BLaER1 (cell line): Measurements from ENCODE around the gene RBFA.
A peak's percentile ranks its signal among the peaks of the same experiment; 100 is the strongest.

ENCODE experiments used
- H3K27ac ChIP-seq: shearing (Covaris generic); formaldehyde crosslinking; 2 replicates; pipeline ENCODE4 v1.8.1; 2022
- H3K27me3 ChIP-seq: shearing (Covaris generic); formaldehyde crosslinking; 2 replicates; pipeline ENCODE4 v1.8.1; 2022
- H3K36me3 ChIP-seq: shearing (Covaris generic); formaldehyde crosslinking; 2 replicates; pipeline ENCODE4 v1.8.1; 2022
- H3K4me1 ChIP-seq: shearing (Covaris generic); formaldehyde crosslinking; 2 replicates; pipeline ENCODE4 v1.8.1; 2022
- H3K4me2 ChIP-seq: shearing (Covaris generic); formaldehyde crosslinking; 2 replicates; pipeline ENCODE4 v1.8.1; 2022
- H3K4me3 ChIP-seq: shearing (Covaris generic); formaldehyde crosslinking; 2 replicates; pipeline ENCODE4 v1.8.1; 2022
- H3K9ac ChIP-seq: shearing (Covaris generic); formaldehyde crosslinking; 2 replicates; pipeline ENCODE4 v1.8.1; 2022
- H3K9me3 ChIP-seq: shearing (Covaris generic); formaldehyde crosslinking; 2 replicates; pipeline ENCODE4 v1.8.1; 2022
- H4K20me1 ChIP-seq: shearing (Covaris generic); formaldehyde crosslinking; 2 replicates; pipeline ENCODE4 v1.8.1; 2022
- Cebpa-rat ChIP-seq: shearing (Covaris generic); IDR thresholded peaks from 2 replicates; pipeline ENCODE4 v1.8.1; 2022

Gene RBFA

GRCh38 chr18:80029690-80030089, 4.5 kb upstream of the RBFA start:
- no peak overlapping the region for H3K4me3 ChIP-seq
- TF ChIP-seq Cebpa-rat = no peak
- no peaks in the 10 kb centered on the region for H4K20me1 ChIP-seq
- no peak overlapping the region for H3K27ac ChIP-seq
- H3K4me2 ChIP-seq = no peak overlapping the region
- no peaks in the 10 kb centered on the region for H3K27me3 ChIP-seq
- 0 out of 2 replicates have a peak, but pooled peaks cover under 1% of the 10 kb centered on the region for H3K36me3 ChIP-seq
- H3K4me1 ChIP-seq = peaks cover 10% of the 10 kb centered on the region
- H3K9me3 ChIP-seq = peaks cover 33% of the 10 kb centered on the region
- H3K9ac ChIP-seq = no peak overlapping the region

DNA sequence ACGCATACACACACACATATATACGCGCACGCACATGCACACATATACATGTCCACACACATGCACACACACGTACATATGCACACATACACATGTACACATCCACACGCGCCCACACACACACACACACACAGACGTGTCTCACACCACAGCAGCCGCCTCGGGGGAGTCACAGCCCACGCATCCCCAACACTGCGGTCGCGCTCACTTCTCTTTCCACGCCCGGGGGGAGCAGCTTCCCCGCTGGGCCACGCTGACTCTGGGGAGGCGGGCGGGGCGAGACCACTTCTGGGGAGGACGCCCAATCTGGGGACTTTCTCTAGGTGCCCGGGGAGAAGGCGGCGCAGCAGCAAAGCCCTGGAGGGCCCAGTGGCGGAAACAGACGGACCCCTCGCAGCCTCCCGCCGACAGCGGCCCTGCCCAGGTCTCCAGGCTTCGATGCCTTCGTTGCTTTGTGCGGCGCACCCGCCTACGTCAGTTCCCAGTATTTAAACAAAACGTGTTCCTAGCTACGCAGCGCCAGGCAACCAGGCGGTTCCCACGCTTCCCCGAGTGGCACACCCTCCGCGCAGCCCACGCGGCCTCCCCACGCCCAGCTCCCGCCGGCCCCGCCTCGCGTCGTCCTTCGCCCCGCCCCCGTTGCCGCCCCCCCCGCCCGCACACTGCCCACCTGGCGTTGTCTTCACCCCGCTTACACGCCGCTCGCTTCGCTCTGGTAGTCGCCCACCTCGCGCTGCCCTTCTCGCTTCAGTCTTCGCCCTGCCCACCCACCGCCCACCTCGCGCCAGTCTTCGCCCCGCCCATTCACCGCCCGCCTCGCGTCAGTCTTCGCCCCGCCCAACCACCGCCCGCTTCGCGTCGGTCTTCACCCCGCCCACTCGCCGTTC, 810 bp upstream of the RBFA start:
- Histone ChIP-seq H3K4me2 (peak overlapping the region; percentile 76), H4K20me1 (peaks cover 33% of the 10 kb centered on the region), H3K27me3 (no peaks in the 10 kb centered on the region), H3K9me3 (peaks cover 5% of the 10 kb centered on the region), H3K4me3 (peak overlapping the region; percentile 87), H3K4me1 (peaks cover 24% of the 10 kb centered on the region), H3K9ac (peak overlapping the region; percentile 78), H3K27ac (peak overlapping the region; percentile 82), H3K36me3 (peaks cover 20% of the 10 kb centered on the region)
- no peak for TF ChIP-seq Cebpa-rat

DNA sequence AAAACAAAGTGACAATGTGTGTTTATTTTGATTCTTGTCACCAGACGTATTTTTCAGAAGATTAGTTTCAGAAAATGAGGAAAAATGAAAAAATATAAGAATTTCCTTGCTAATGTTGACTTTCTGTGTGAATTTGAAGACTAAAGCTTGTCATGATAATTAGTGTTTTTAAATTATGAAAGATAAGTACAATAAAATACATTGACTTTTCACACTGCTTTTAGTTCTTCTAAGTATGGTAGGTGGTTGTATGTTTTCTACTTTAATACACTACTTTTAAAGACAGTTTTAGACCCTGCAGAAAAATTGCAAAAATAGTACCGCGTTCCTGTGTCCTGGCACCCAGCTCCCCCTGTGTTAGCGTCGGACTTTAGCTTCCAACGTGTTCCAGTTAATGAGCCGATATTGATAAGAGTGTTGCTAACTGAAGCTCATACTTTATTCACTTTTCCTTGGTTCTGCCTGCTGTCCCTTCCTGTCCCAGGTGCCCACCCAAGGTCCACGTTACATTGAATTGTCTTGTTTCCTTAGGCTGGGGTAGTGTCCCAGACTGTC, 695 bp downstream of the RBFA start:
- Histone ChIP-seq H3K4me3 (peak overlapping the region; percentile 87), H3K27ac (peak overlapping the region; percentile 91), H3K4me2 (peak overlapping the region; percentile 92), H4K20me1 (peaks cover 45% of the 10 kb centered on the region), H3K4me1 (peaks cover 27% of the 10 kb centered on the region), H3K27me3 (no peaks in the 10 kb centered on the region), H3K9ac (peak overlapping the region; percentile 89), H3K36me3 (peaks cover 36% of the 10 kb centered on the region), H3K9me3 (no peaks in the 10 kb centered on the region)
- TF ChIP-seq Cebpa-rat = no peak

DNA sequence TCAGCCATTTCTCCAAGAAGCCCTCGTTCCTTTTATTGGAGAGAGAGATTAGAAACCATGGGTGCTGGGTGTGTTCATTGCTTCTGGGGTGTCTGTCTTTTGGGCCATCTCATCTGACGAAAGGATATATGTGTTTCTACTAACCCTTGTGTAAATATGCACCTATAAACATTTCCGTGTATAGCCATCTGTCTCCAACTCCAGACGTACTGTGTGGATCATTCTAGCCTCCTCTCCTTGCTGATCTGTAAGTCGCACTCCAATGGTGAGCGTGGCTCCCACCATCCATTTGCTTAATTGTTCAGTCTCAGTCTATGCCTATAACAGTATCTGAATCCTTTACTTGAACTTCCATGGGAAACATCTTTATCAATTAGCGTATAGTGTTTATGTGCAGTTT, 1.8 kb downstream of the RBFA start:
- Histone ChIP-seq H3K27ac (no peak overlapping the region), H3K4me2 (peak overlapping the region; percentile 92), H3K9me3 (no peaks in the 10 kb centered on the region), H3K4me3 (peak overlapping the region; percentile 87; the same call in 1 of the 2 replicates), H4K20me1 (peaks cover 56% of the 10 kb centered on the region), H3K27me3 (no peaks in the 10 kb centered on the region), H3K9ac (peak overlapping the region; percentile 89; the same call in 1 of the 2 replicates), H3K4me1 (peaks cover 32% of the 10 kb centered on the region), H3K36me3 (peaks cover 46% of the 10 kb centered on the region)
- TF ChIP-seq Cebpa-rat = no peak

DNA sequence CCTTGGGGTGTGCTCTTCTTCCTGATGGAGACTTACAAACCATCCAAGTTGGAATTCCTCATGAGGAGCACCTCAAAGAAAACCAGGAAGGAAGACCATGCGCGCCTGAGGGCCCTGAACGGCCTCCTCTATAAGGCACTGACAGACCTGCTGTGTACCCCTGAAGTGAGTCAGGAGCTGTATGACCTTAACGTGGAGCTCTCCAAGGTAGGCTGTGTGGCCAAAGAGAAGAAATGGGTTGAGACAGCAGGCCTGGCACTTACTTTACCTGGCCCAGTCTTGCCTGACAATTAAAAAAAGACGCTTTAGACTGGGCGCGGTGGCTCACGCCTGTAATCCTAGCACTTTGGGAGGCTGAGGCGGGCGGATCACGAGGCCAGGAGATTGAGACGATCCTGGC, 3.1 kb downstream of the RBFA start:
- H3K4me2 ChIP-seq = no peak overlapping the region
- no peaks in the 10 kb centered on the region for H3K9me3 ChIP-seq
- H3K9ac ChIP-seq = no peak overlapping the region
- peaks cover 61% of the 10 kb centered on the region for H4K20me1 ChIP-seq
- H3K36me3 ChIP-seq = peaks cover 57% of the 10 kb centered on the region
- H3K27me3 ChIP-seq = no peaks in the 10 kb centered on the region
- no peak overlapping the region for H3K4me3 ChIP-seq
- H3K4me1 ChIP-seq = peaks cover 31% of the 10 kb centered on the region
- H3K27ac ChIP-seq = no peak overlapping the region
- no peak for TF ChIP-seq Cebpa-rat

DNA sequence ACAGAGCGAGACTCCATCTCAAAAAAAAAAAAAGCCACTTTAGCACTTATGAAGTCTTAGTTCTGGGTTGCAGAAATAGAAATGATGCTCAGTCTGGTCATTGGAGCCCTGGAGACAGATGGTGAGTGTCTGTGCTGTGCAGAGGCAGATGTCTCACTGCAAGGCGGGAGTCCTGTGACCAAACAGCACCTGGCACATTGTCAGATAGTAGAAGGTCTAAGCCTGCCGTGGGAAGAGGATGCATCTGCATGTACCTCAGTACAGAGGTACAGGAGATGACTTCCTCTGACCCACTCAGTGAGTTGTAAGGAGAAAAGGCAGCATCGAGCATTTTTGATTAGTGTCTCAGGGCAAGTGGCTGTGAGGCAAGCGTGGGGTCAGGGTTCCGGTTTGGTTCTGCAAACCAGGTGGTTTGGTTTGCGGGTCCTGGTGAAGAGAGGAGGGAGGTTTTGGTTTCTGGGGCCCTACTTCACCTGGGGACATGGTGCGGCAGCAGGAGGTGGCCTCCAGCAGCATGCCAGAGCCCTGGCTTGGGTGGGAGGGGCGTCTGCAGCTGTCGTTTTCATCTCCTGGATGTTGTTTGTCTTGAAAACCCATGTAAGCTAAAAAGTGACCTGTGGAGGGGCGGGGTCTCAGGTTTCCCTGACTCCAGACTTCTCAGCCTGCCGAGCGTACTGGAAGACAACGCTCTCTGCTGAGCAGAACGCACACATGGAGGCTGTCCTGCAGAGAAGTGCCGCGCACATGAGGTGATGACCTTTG, 3.8 kb downstream of the RBFA start:
- Histone ChIP-seq H3K27me3 (no peaks in the 10 kb centered on the region), H3K9me3 (no peaks in the 10 kb centered on the region), H3K4me2 (no peak overlapping the region), H3K9ac (no peak overlapping the region), H4K20me1 (peaks cover 64% of the 10 kb centered on the region), H3K4me1 (peaks cover 24% of the 10 kb centered on the region), H3K4me3 (no peak overlapping the region), H3K27ac (no peak overlapping the region), H3K36me3 (peaks cover 65% of the 10 kb centered on the region)
- no peak for TF ChIP-seq Cebpa-rat

DNA sequence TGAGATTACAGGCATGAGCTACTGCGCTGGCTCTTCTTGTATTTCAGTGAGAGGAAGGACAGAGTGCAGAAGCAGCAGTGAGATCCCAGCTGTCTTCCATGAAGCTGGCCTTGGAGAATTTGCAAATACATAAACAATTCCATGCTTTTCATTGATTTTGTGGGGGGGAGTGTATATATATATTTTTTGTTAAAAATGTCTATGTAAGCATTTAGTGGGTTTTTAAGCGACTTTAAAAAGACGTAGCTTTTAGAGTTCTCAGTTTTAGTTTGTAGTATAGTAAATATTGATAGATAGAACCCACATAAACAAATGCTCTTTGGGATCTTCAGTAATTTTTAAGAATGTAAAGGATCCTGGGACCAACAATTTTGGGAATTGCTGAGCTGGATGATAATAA, 6.3 kb downstream of the RBFA start:
- Histone ChIP-seq H3K27me3 (no peaks in the 10 kb centered on the region), H3K4me1 (peaks cover 17% of the 10 kb centered on the region), H3K9me3 (no peaks in the 10 kb centered on the region), H4K20me1 (peaks cover 73% of the 10 kb centered on the region), H3K9ac (no peak overlapping the region), H3K4me2 (no peak overlapping the region), H3K4me3 (no peak overlapping the region), H3K27ac (no peak overlapping the region), H3K36me3 (peaks cover 90% of the 10 kb centered on the region)
- no peak for TF ChIP-seq Cebpa-rat

DNA sequence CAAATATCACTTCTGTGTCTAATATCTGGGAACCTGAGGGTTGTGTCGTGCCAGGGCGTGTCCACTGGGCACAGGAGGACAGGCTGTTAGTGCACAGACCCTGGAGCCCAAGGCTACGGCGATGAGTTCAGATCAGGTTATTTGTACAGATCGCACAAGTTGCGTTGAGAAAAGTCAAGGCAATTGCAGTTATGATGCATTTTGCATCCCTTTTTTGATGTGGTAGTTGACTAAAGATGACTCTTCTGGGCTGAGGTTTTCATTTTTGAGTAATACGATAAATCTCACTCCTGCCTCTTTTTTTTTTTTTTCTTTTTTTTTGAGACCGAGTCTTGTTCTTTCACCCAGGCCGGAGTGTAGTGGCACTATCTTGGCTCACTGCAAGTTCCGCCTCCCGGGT, 7.2 kb downstream of the RBFA start:
- TF ChIP-seq Cebpa-rat = no peak
- no peak overlapping the region for H3K9ac ChIP-seq

GRCh38 chr18:80042785-80043184, 8.6 kb downstream of the RBFA start:
- H4K20me1 ChIP-seq = peaks cover 55% of the 10 kb centered on the region
- H3K9ac ChIP-seq = no peak overlapping the region
- no peak overlapping the region for H3K4me3 ChIP-seq
- H3K27ac ChIP-seq = no peak overlapping the region
- H3K36me3 ChIP-seq = peaks cover 98% of the 10 kb centered on the region
- no peak for TF ChIP-seq Cebpa-rat
- H3K4me1 ChIP-seq = peaks cover 7% of the 10 kb centered on the region
- no peaks in the 10 kb centered on the region for H3K27me3 ChIP-seq
- no peak overlapping the region for H3K4me2 ChIP-seq
- H3K9me3 ChIP-seq = no peaks in the 10 kb centered on the region

More for the DNA sequence above, 7.2 kb downstream of the RBFA start:
- H3K27ac ChIP-seq = no peak overlapping the region
- H3K4me3 ChIP-seq = no peak overlapping the region
- no peak overlapping the region for H3K4me2 ChIP-seq
- H3K27me3 ChIP-seq = no peaks in the 10 kb centered on the region
- peaks cover 8% of the 10 kb centered on the region for H3K4me1 ChIP-seq
- H4K20me1 ChIP-seq = peaks cover 66% of the 10 kb centered on the region
- H3K9me3 ChIP-seq = no peaks in the 10 kb centered on the region
- H3K36me3 ChIP-seq = peaks cover 98% of the 10 kb centered on the region
